Thoracic aorta (tissue), 2 donors: ENCODE results near the gene ACCS. TPM values are rescaled to one million over a fixed set of nuclear protein-coding genes. Genes with fewer than 3 reads are reported as not detected.

ENCODE experiments used
- ATAC-seq: fragments of 150-250 bp; one replicate; pipeline ENCODE4 v1.8.0; 2017; ENCODE audit warnings: low read depth; ENCODE audit not compliant: insufficient number of reproducible peaks, low FRiP score
- DNase-seq: peaks from one replicate; pipeline ENCODE4 v3.0.0-alpha.2; 2020; ENCODE audit warnings: low spot score
- H3K27ac ChIP-seq, 2 donors: fragments of 200-600 bp; sonication (generic); 1 replicate in 1 of 2; 2 replicates in 1 of 2; pipeline ENCODE4 v1.5.1; 2016; ENCODE audit warnings: mild to moderate bottlenecking in 2 of 2, moderate library complexity in 2 of 2
- H3K27me3 ChIP-seq: fragments of 200-600 bp; sonication (generic); replicated peaks from 2 replicates; pipeline ENCODE4 v1.6.0; 2016; ENCODE audit warnings: mild to moderate bottlenecking; ENCODE audit not compliant: insufficient read depth
- H3K36me3 ChIP-seq: fragments of 200-600 bp; sonication (generic); one replicate; pipeline ENCODE4 v1.5.1; 2016
- H3K4me1 ChIP-seq, 2 donors: fragments of 200-600 bp; sonication (generic); 1 replicate in 1 of 2; 2 replicates in 1 of 2; pipeline versions ENCODE4 v1.5.1 to v1.6.0; 2016; ENCODE audit warnings: low read depth in 2 of 2, mild to moderate bottlenecking in 1 of 2; ENCODE audit not compliant: control insufficient read depth in 1 of 2
- H3K4me3 ChIP-seq: fragments of 200-600 bp; sonication (generic); 2 replicates; pipeline ENCODE4 v1.5.1; 2016; ENCODE audit warnings: mild to moderate bottlenecking
- H3K9me3 ChIP-seq: fragments of 200-600 bp; sonication (generic); 2 replicates; pipeline ENCODE4 v1.5.1; 2016
- total RNA-seq, 2 donors: library from RNA; depleted of rRNA; stranded (reverse); fragments of >200 nt; gene quantifications; one replicate each; pipeline versions ENCODE4 v1.1.0 to v1.2.3, GENCODE V29; 2016
- TF ChIP-seq, protein P1 (sequence below): fragments of 200-600 bp; sonication (generic); IDR thresholded peaks from one replicate; pipeline ENCODE4 v1.5.1; 2019; ENCODE audit warnings: antibody characterized with exemption

ACCS gene
- total RNA-seq, 2 donors from 2014 or later, result 32.3 to 32.6 TPM

DNA sequence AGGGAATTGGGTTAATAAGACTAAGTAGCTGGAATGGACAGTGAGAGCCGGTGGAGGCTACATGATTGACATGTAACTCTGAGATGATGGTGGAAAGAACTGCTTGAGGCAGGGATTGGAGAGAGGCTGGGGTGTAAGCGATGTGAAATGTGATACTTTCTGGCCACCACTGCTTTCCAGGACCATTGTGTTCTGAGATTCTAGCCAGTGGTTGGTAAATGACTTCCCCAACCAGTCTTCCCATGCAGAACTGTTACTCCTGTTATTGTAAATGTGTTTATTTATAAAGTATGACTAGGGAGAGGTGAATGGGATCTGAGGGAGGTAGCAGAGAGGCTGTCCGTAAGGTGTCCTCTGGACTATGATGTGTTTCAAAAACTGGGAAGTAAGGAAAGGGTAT is 47.5 kb downstream of the ACCS start:
- Histone ChIP-seq H3K4me3 (no peak overlapping the region), H3K4me1 (peaks cover 0 to 7% of the 10 kb centered on the region in 2 donors), H3K9me3 (no peaks in the 10 kb centered on the region), H3K27ac (no peak overlapping the region), H3K27me3 (no peaks in the 10 kb centered on the region), H3K36me3 (peaks cover 14% of the 10 kb centered on the region)
- DNase-seq (no peak), ATAC-seq (no peak)
- TF ChIP-seq, protein P1, sequence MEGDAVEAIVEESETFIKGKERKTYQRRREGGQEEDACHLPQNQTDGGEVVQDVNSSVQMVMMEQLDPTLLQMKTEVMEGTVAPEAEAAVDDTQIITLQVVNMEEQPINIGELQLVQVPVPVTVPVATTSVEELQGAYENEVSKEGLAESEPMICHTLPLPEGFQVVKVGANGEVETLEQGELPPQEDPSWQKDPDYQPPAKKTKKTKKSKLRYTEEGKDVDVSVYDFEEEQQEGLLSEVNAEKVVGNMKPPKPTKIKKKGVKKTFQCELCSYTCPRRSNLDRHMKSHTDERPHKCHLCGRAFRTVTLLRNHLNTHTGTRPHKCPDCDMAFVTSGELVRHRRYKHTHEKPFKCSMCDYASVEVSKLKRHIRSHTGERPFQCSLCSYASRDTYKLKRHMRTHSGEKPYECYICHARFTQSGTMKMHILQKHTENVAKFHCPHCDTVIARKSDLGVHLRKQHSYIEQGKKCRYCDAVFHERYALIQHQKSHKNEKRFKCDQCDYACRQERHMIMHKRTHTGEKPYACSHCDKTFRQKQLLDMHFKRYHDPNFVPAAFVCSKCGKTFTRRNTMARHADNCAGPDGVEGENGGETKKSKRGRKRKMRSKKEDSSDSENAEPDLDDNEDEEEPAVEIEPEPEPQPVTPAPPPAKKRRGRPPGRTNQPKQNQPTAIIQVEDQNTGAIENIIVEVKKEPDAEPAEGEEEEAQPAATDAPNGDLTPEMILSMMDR, result no peak

DNA sequence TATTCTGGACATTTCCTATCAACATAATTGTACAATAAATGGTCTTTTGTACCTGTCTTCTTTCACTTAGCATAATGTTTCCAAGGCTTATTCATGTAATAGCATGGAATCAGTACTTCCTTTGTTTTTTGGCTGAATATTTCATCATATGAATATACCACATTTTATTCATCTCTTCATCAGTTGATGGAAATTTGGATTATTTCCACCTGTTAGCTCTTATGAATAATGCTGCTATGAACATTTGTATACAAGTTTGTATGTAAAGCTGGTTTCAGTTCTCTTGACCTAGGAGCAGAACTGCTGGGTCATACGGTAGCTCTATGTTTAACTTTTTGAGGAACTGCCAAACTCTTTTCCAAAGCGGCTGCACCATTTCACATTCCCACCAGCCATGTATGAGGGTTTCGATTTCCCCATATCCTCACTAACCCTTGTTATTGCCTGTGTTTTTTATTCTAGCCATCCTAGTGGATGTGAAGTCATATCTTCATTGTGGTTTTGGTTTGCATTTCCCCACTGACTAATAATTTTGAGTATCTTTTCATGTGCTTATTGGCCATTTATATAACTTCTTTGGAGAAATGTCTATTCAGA is 50.3 kb downstream of the ACCS start:
- TF ChIP-seq, protein P1, result no peak
- Histone ChIP-seq H3K36me3 (peaks cover 18% of the 10 kb centered on the region), H3K27me3 (no peaks in the 10 kb centered on the region), H3K4me3 (no peak overlapping the region), H3K27ac (no peak overlapping the region), H3K9me3 (no peaks in the 10 kb centered on the region), H3K4me1 (peaks cover 4 to 29% of the 10 kb centered on the region in 2 donors)
- ATAC-seq (no peak), DNase-seq (no peak)

DNA sequence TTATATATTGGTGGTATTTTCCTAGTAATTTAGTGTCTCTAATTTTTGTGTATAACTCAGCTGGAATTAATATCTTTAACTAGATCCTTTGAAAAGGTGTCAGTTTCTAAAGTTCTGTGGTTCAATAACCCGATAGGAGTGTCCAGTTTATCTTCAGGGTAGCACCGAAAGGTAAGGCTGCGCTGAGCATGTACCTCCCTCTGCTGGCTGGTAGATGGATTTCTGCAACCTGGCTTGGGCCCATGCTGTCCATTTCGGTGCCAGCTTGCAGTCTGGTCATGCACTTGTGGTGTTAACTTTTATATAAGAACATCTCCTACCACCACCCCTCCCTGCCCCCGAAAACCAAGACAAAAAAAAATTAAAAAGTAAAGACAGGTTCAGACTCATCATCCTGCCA is 54.1 kb downstream of the ACCS start:
- H3K27me3 ChIP-seq, result no peaks in the 10 kb centered on the region
- H3K9me3 ChIP-seq, result no peaks in the 10 kb centered on the region
- no peak overlapping the region for H3K4me3 ChIP-seq
- peaks cover 8 to 28% of the 10 kb centered on the region in 2 donors for H3K4me1 ChIP-seq
- TF ChIP-seq, protein P1, result peak; percentile 35
- DNase-seq, result no peak
- ATAC-seq, result no peak
- no peak overlapping the region for H3K27ac ChIP-seq
- peaks cover 8% of the 10 kb centered on the region for H3K36me3 ChIP-seq

DNA sequence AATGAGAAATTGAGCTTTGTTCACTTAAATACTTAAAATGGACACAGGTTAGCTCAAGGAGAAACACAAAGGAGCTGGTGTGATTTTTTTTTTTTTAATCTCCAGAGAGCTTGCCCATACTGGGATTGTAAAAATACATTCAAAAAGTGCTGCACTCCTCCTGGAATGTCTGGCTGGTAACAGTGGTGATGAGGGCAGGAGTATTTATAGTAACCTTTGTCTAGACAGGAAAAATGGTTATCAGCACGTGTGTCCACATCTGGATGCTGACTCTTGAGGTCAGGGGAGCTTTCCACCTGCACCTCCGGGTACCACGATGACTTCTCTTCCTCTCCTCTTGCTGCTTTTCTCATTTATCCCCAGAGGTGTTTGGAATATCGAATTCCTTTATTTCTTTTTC is 59.5 kb downstream of the ACCS start:
- H3K4me3 ChIP-seq, result no peak overlapping the region
- no peaks in the 10 kb centered on the region for H3K27me3 ChIP-seq
- DNase-seq (no peak), ATAC-seq (peak; percentile 79)
- TF ChIP-seq, protein P1, result no peak
- H3K27ac ChIP-seq, result peak overlapping the region in 1 of 2 donors; percentile 43
- H3K4me1 ChIP-seq, result peaks cover 3 to 26% of the 10 kb centered on the region in 2 donors
- peaks cover 13% of the 10 kb centered on the region for H3K36me3 ChIP-seq
- H3K9me3 ChIP-seq, result no peaks in the 10 kb centered on the region

DNA sequence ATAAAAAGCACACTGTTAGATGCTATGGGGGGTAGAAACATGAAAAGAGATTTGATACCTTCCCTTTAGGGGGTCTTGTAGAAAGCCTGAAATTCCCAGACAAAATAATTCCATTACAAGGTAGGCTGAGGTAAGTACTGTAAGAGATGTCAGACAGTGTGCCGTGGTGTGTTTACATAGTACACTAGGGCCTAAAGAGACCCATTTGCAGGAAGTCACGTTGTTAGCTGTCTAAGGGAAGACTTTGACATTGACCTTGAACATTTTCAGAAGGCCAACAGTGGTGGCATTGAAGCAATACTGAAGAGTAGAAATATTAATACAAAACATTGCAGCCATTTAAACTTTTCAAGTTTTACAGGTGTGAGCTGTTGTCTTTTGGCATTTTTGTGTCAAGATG is 60.2 kb downstream of the ACCS start:
- H3K4me3 ChIP-seq, result no peak overlapping the region
- ATAC-seq, result no peak
- TF ChIP-seq, protein P1, result no peak
- H3K9me3 ChIP-seq, result no peaks in the 10 kb centered on the region
- H3K27ac ChIP-seq, result no peak overlapping the region
- H3K27me3 ChIP-seq, result no peaks in the 10 kb centered on the region
- H3K4me1 ChIP-seq, result peaks cover 3 to 19% of the 10 kb centered on the region in 2 donors
- DNase-seq, result no peak
- H3K36me3 ChIP-seq, result peaks cover 13% of the 10 kb centered on the region
